Mucosa of descending colon (tissue), 3 donors: ENCODE data around the gene FER. TPM values are rescaled to one million over a fixed set of nuclear protein-coding genes. Genes with fewer than 3 reads are reported as not detected.
"Not testable (repeated sequence)": the region's sequence is repeated elsewhere in the genome, so short reads cannot be mapped to it uniquely, and the experiment has no call there.

ENCODE experiments used
- ATAC-seq: fragments of 200-7000 bp; cut with Tn5 transposase; one replicate; pipeline ENCODE4 v1.9.1; 2020; ENCODE audit warnings: mild to moderate bottlenecking, moderate library complexity
- DNase-seq, 3 donors: peaks; one replicate each; pipeline ENCODE4 v3.0.0-alpha.2; 2020
- H3K36me3 ChIP-seq: fragments of 200-600 bp; one replicate; pipeline ENCODE4 v1.8.0; 2021; ENCODE audit warnings: low read depth, mild to moderate bottlenecking
- H3K4me1 ChIP-seq: fragments of 200-600 bp; one replicate; pipeline ENCODE4 v1.8.0; 2021; ENCODE audit warnings: low read depth, mild to moderate bottlenecking
- H3K4me3 ChIP-seq: fragments of 200-600 bp; one replicate; pipeline ENCODE4 v1.8.0; 2021; ENCODE audit warnings: mild to moderate bottlenecking
- H3K9me3 ChIP-seq: fragments of 200-600 bp; one replicate; pipeline ENCODE4 v1.8.0; 2021; ENCODE audit warnings: mild to moderate bottlenecking
- CTCF ChIP-seq: fragments of 200-600 bp; IDR thresholded peaks from one replicate; pipeline ENCODE4 v1.8.0; 2022; ENCODE audit warnings: antibody characterized with exemption, mild to moderate bottlenecking
- intact Hi-C, 2 donors: fragments of 100-400 bp; cut with DNase I in 1 of 2; cut with micrococcal nuclease in 1 of 2; formaldehyde crosslinking; loops; one replicate each; pipeline versions ENCODE4 v1.11.0 to v1.11.1; 2022; cut with DNase I, micrococcal nuclease
- total RNA-seq, 3 donors: library from RNA; stranded (reverse); fragmentation: NEBNext Ultra II Directional in 2 of 3; extraction: Animal tissue kit (Norgen Biotek cat#: 25700) in 2 of 3; gene quantifications; one replicate each; pipeline versions ENCODE4 v1.2.1 to v1.2.4, GENCODE V29; 2021 to 2023
- donor health status: DM: no; HTN: no; CAD: no; lungs with moderate emphysema.
- donor health status: DM: no; HTN: no; CAD: no.
- donor health status: DM: no; HTN: yes; CAD: no.

The FER gene
- total RNA-seq, 3 donors from 2014 or later: 12.8 to 44.0 (median 13.6) TPM

GRCh38 chr5:109170629-109171350 lies 423.1 kb downstream of the FER start:
- intact Hi-C loops: no loop called here
- ATAC-seq (no peak), DNase-seq (no peak)
- Histone ChIP-seq H3K36me3 (no peaks in the 10 kb centered on the region), H3K9me3 (no peaks in the 10 kb centered on the region), H3K4me3 (no peak overlapping the region), H3K4me1 (no peaks in the 10 kb centered on the region)
- TF ChIP-seq CTCF: no peak

GRCh38 chr5:109171437-109172073 lies 423.9 kb downstream of the FER start:
- H3K36me3 ChIP-seq, ATAC-seq, H3K4me1 ChIP-seq, DNase-seq, intact Hi-C loops, H3K4me3 ChIP-seq, H3K9me3 ChIP-seq: not testable (repeated sequence)

GRCh38 chr5:109173036-109173794 lies 425.5 kb downstream of the FER start:
- ATAC-seq (no peak), DNase-seq (no peak)
- Histone ChIP-seq H3K4me3 (no peak overlapping the region), H3K9me3 (no peaks in the 10 kb centered on the region), H3K36me3 (no peaks in the 10 kb centered on the region), H3K4me1 (no peaks in the 10 kb centered on the region)
- intact Hi-C loops: no loop called here
- TF ChIP-seq CTCF: no peak

GRCh38 chr5:109177227-109177626 lies 429.5 kb downstream of the FER start:
- DNase-seq: no peak
- no peak for ATAC-seq
- intact Hi-C loops: no loop called here
- Histone ChIP-seq H3K36me3 (no peaks in the 10 kb centered on the region), H3K9me3 (no peaks in the 10 kb centered on the region), H3K4me3 (no peak overlapping the region), H3K4me1 (no peaks in the 10 kb centered on the region)
- no peak for TF ChIP-seq CTCF

- TF ChIP-seq CTCF: no peak
- Histone ChIP-seq H3K4me1 (no peaks in the 10 kb centered on the region), H3K36me3 (no peaks in the 10 kb centered on the region), H3K4me3 (no peak overlapping the region), H3K9me3 (no peaks in the 10 kb centered on the region)
- ATAC-seq (no peak), DNase-seq (no peak)
- intact Hi-C loops: no loop called here
Observed at GRCh38 chr5:109177782-109178181, 430.1 kb downstream of the FER start.

- Histone ChIP-seq H3K36me3 (no peaks in the 10 kb centered on the region), H3K4me1 (no peaks in the 10 kb centered on the region), H3K9me3 (no peaks in the 10 kb centered on the region), H3K4me3 (no peak overlapping the region)
- intact Hi-C loops: no loop called here
- no peak for DNase-seq
- no peak for TF ChIP-seq CTCF
- ATAC-seq: no peak
Observed at GRCh38 chr5:109180668-109181067, 433.0 kb downstream of the FER start.
